GF-D8 (cell line): ENCODE data around the gene SLC16A1.
"Not testable (repeated sequence)": the region's sequence is repeated elsewhere in the genome, so short reads cannot be mapped to it uniquely, and the experiment has no call there.

ENCODE experiments used
- DNase-seq: peaks from one replicate; lab custom pipeline; 2025; lab: John Stamatoyannopoulos, UW

The SLC16A1 gene

GRCh38 chr1:112971006-112971405 lies 15.0 kb upstream of the SLC16A1 start:
- DNase-seq, result no peak

GRCh38 chr1:112964347-112964746 lies 8.4 kb upstream of the SLC16A1 start:
- no peak for DNase-seq

GRCh38 chr1:112961072-112961471 lies 5.1 kb upstream of the SLC16A1 start:
- no peak for DNase-seq

GRCh38 chr1:112960384-112960783 lies 4.4 kb upstream of the SLC16A1 start:
- DNase-seq, result no peak

- not testable (repeated sequence) for DNase-seq
These were observed 2.2 kb upstream of the SLC16A1 start for GRCh38 chr1:112958236-112958635.

GRCh38 chr1:112957133-112957812 lies 1.3 kb upstream of the SLC16A1 start:
- peak; percentile 37 for DNase-seq

GRCh38 chr1:112956544-112957132 lies 642 bp upstream of the SLC16A1 start:
- no peak for DNase-seq

GRCh38 chr1:112954945-112955772 lies 837 bp downstream of the SLC16A1 start:
- DNase-seq, result peak; percentile 57

GRCh38 chr1:112954017-112954650 lies 1.9 kb downstream of the SLC16A1 start:
- no peak for DNase-seq

- no peak for DNase-seq
These were observed 5.6 kb downstream of the SLC16A1 start for GRCh38 chr1:112950426-112950825.

GRCh38 chr1:112946683-112947082 lies 9.3 kb downstream of the SLC16A1 start:
- DNase-seq, result no peak

- no peak for DNase-seq
These were observed 16.2 kb downstream of the SLC16A1 start for GRCh38 chr1:112939810-112940209.

- no peak for DNase-seq
These were observed 17.8 kb downstream of the SLC16A1 start for GRCh38 chr1:112938210-112938609.

GRCh38 chr1:112937495-112937894 lies 18.5 kb downstream of the SLC16A1 start:
- DNase-seq, result no peak

GRCh38 chr1:112937070-112937469 lies 18.9 kb downstream of the SLC16A1 start:
- DNase-seq, result no peak

- peak; percentile 36 for DNase-seq
These were observed 20.4 kb downstream of the SLC16A1 start for GRCh38 chr1:112935461-112936111.

- peak; percentile 15 for DNase-seq
These were observed 21.4 kb downstream of the SLC16A1 start for GRCh38 chr1:112934577-112934976.

- no peak for DNase-seq
These were observed 22.0 kb downstream of the SLC16A1 start for GRCh38 chr1:112933820-112934571.

- DNase-seq, result no peak
These were observed 26.0 kb downstream of the SLC16A1 start for GRCh38 chr1:112929979-112930378.

GRCh38 chr1:112927462-112927990 lies 28.5 kb downstream of the SLC16A1 start:
- DNase-seq, result no peak

GRCh38 chr1:112926858-112927257 lies 29.1 kb downstream of the SLC16A1 start:
- no peak for DNase-seq
